Osteocyte (in vitro differentiated cells): Measurements from ENCODE around the gene CACNA2D1. TPM values are rescaled to one million over a fixed set of nuclear protein-coding genes. Genes with fewer than 3 reads are reported as not detected.

Source experiments
- DNase-seq: peaks from one replicate; pipeline ENCODE4 v3.0.0; 2021; ENCODE audit warnings: mixed read lengths; ENCODE audit not compliant: unreplicated experiment; ENCODE audit errors: extremely low spot score
- H3K27ac Mint-ChIP-seq: one replicate; pipeline ENCODE4 v1.8.0; 2021; ENCODE audit warnings: mild to moderate bottlenecking, mixed read lengths; ENCODE audit not compliant: unreplicated experiment
- H3K27me3 Mint-ChIP-seq: one replicate; pipeline ENCODE4 v1.8.0; 2021; ENCODE audit warnings: mixed read lengths; ENCODE audit not compliant: unreplicated experiment
- H3K36me3 Mint-ChIP-seq: one replicate; pipeline ENCODE4 v1.8.0; 2021; ENCODE audit warnings: mixed read lengths; ENCODE audit not compliant: unreplicated experiment
- H3K4me1 Mint-ChIP-seq: one replicate; pipeline ENCODE4 v1.8.0; 2021; ENCODE audit warnings: mixed read lengths; ENCODE audit not compliant: unreplicated experiment
- H3K4me3 Mint-ChIP-seq: one replicate; pipeline ENCODE4 v1.8.0; 2021; ENCODE audit warnings: mild to moderate bottlenecking, moderate library complexity, mixed read lengths; ENCODE audit not compliant: unreplicated experiment
- H3K9me3 Mint-ChIP-seq: one replicate; pipeline ENCODE4 v1.8.0; 2021; ENCODE audit warnings: mixed read lengths; ENCODE audit not compliant: unreplicated experiment
- CTCF ChIP-seq: fragments of 200-600 bp; sonication (generic); IDR thresholded peaks from 2 replicates; pipeline ENCODE4 v1.5.0; 2021; ENCODE audit warnings: antibody characterized with exemption, mild to moderate bottlenecking, moderate library complexity
- total RNA-seq: library from RNA; stranded (reverse); gene quantifications from 2 replicates; pipeline ENCODE4 v1.2.1, GENCODE V29; 2021

The CACNA2D1 gene
- total RNA-seq, 1 donor from 2014 or later: 24.3 TPM

DNA sequence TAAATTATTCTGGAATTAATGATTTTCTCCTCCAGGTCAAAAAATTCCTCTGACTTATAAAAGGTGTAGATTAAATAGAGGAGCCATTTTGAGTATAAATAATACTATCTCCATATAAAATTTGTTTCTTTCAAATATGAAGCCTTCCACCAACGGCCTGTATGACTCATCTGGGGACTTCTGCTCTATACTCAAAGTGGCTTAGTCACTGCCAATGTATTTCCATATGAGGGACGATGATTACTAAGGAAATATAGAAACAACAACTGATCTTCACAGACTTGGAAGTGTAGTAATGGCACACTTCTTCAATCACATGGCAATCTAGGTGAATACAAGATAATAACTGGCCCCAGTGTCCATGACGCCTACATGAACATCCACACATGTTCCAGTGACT, 338.1 kb downstream of the CACNA2D1 start:
- H3K27ac Mint-ChIP-seq: no peak overlapping the region

GRCh38 chr7:82098414-82098813, 345.2 kb downstream of the CACNA2D1 start:
- H3K9me3 Mint-ChIP-seq: no peaks in the 10 kb centered on the region
- H3K27ac Mint-ChIP-seq: no peak overlapping the region
- no peaks in the 10 kb centered on the region for H3K27me3 Mint-ChIP-seq
- no peak for TF ChIP-seq CTCF
- DNase-seq: no peak
- no peak overlapping the region for H3K4me3 Mint-ChIP-seq
- peaks cover 7% of the 10 kb centered on the region for H3K36me3 Mint-ChIP-seq
- H3K4me1 Mint-ChIP-seq: no peaks in the 10 kb centered on the region

More for the DNA sequence above, 338.1 kb downstream of the CACNA2D1 start:
- H3K4me3 Mint-ChIP-seq: no peak overlapping the region
- no peaks in the 10 kb centered on the region for H3K9me3 Mint-ChIP-seq
- no peak for TF ChIP-seq CTCF
- no peaks in the 10 kb centered on the region for H3K27me3 Mint-ChIP-seq
- H3K4me1 Mint-ChIP-seq: peaks cover 11% of the 10 kb centered on the region
- no peak for DNase-seq
- H3K36me3 Mint-ChIP-seq: no peaks in the 10 kb centered on the region

GRCh38 chr7:82091126-82091684, 352.4 kb downstream of the CACNA2D1 start:
- Mint-ChIP-seq H3K36me3 (no peaks in the 10 kb centered on the region), H3K4me1 (no peaks in the 10 kb centered on the region)
- no peak for TF ChIP-seq CTCF

GRCh38 chr7:82087099-82087498, 356.5 kb downstream of the CACNA2D1 start:
- H3K27me3 Mint-ChIP-seq: no peaks in the 10 kb centered on the region
- no peaks in the 10 kb centered on the region for H3K4me1 Mint-ChIP-seq
- H3K9me3 Mint-ChIP-seq: no peaks in the 10 kb centered on the region
- no peak for TF ChIP-seq CTCF
- peaks cover 2% of the 10 kb centered on the region for H3K36me3 Mint-ChIP-seq
- no peak overlapping the region for H3K27ac Mint-ChIP-seq
- DNase-seq: no peak
- no peak overlapping the region for H3K4me3 Mint-ChIP-seq

More at GRCh38 chr7:82091126-82091684, 352.4 kb downstream of the CACNA2D1 start:
- Mint-ChIP-seq H3K4me3 (no peak overlapping the region), H3K27ac (no peak overlapping the region), H3K9me3 (no peaks in the 10 kb centered on the region), H3K27me3 (no peaks in the 10 kb centered on the region)
- no peak for DNase-seq

DNA sequence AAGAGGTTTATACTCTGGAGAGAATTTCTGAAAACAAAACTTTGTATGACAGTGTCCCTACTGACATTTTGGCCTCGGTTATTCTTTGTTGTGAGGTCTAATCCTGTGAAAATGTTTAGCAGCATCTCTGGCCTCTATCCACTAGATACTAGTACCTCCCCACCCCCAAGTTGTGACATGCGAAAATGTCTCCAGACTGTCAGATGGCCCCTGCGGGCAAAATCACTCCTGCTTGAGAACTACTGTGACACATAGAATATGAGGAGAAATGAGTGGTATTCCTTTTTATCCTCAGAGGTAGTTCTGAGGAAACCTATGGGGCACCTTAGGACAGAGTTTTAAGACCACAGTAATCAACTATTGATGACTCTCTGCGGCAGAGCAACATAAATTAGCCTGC, 358.5 kb downstream of the CACNA2D1 start:
- Mint-ChIP-seq H3K27ac (no peak overlapping the region), H3K4me3 (no peak overlapping the region), H3K9me3 (no peaks in the 10 kb centered on the region), H3K4me1 (no peaks in the 10 kb centered on the region), H3K36me3 (peaks cover 4% of the 10 kb centered on the region), H3K27me3 (no peaks in the 10 kb centered on the region)
- no peak for DNase-seq
- TF ChIP-seq CTCF: no peak
